ENCODE data around the gene PRF1. TPM values are rescaled to one million over a fixed set of nuclear protein-coding genes. Genes with fewer than 3 reads are reported as not detected.

Gene PRF1
- total and polyA plus RNA-seq, 2 experiments from 2014 or later: 0.13 TPM; not detected in 1

- DNase-seq (ENCODE audit: low spot score) (no peak), ATAC-seq (no peak)
- Mint-ChIP-seq H3K27me3 (ENCODE audit: insufficient read depth, low read depth, poor library complexity) (peaks cover 8% of the 10 kb centered on the region), H3K9me3 (no peaks in the 10 kb centered on the region), H3K4me1 (no peaks in the 10 kb centered on the region), H3K36me3 (ENCODE audit: low read depth) (peaks cover 4% of the 10 kb centered on the region; the same call in 1 of the 3 replicates), H3K4me3 (no peak overlapping the region), H3K27ac (no peak overlapping the region)
- Histone ChIP-seq H3K27ac (ENCODE audit: low read depth) (no peak overlapping the region), H2AFZ (no peak overlapping the region), H3K9me2 (ENCODE audit: insufficient read depth) (no peaks in the 10 kb centered on the region), H3K4me2 (no peak overlapping the region), H3K4me3 (no peak overlapping the region), H3K4me1 (ENCODE audit: insufficient read depth) (no peaks in the 10 kb centered on the region), H4K20me1 (replicated peaks; ENCODE audit: insufficient read depth) (no peaks in the 10 kb centered on the region), H3K27me3 (ENCODE audit: insufficient read depth) (no peaks in the 10 kb centered on the region), H3K36me3 (ENCODE audit: insufficient read depth) (no peaks in the 10 kb centered on the region), H3K79me2 (replicated peaks; ENCODE audit: insufficient read depth) (no peaks in the 10 kb centered on the region), H3F3A (replicated peaks; ENCODE audit: low read depth) (no peaks in the 10 kb centered on the region)
- TF ChIP-seq NANOG (IDR thresholded peaks at IDR 0.05; ENCODE audit: borderline replicate concordance): no peak
- TF ChIP-seq ZNF114 (CRISPR knock-in tag; IDR thresholded peaks at IDR 0.05): no peak
- TF ChIP-seq, protein P1, sequence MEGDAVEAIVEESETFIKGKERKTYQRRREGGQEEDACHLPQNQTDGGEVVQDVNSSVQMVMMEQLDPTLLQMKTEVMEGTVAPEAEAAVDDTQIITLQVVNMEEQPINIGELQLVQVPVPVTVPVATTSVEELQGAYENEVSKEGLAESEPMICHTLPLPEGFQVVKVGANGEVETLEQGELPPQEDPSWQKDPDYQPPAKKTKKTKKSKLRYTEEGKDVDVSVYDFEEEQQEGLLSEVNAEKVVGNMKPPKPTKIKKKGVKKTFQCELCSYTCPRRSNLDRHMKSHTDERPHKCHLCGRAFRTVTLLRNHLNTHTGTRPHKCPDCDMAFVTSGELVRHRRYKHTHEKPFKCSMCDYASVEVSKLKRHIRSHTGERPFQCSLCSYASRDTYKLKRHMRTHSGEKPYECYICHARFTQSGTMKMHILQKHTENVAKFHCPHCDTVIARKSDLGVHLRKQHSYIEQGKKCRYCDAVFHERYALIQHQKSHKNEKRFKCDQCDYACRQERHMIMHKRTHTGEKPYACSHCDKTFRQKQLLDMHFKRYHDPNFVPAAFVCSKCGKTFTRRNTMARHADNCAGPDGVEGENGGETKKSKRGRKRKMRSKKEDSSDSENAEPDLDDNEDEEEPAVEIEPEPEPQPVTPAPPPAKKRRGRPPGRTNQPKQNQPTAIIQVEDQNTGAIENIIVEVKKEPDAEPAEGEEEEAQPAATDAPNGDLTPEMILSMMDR (conservative IDR thresholded peaks at IDR 0.05; ENCODE audit: low read depth in 2 of 2): no peak
- TF ChIP-seq STAT1 (IDR thresholded peaks at IDR 0.05; ENCODE audit: unreplicated experiment): no peak
- TF ChIP-seq JUNB (IDR thresholded peaks at IDR 0.05; ENCODE audit: unreplicated experiment): no peak
- no peak for TF ChIP-seq EZH2phosphoT487 (IDR thresholded peaks at IDR 0.05; ENCODE audit: unreplicated experiment)
- no peak for TF ChIP-seq ZNF331 (CRISPR knock-in tag; IDR thresholded peaks at IDR 0.05; ENCODE audit: low read depth)
- TF ChIP-seq, protein P2, sequence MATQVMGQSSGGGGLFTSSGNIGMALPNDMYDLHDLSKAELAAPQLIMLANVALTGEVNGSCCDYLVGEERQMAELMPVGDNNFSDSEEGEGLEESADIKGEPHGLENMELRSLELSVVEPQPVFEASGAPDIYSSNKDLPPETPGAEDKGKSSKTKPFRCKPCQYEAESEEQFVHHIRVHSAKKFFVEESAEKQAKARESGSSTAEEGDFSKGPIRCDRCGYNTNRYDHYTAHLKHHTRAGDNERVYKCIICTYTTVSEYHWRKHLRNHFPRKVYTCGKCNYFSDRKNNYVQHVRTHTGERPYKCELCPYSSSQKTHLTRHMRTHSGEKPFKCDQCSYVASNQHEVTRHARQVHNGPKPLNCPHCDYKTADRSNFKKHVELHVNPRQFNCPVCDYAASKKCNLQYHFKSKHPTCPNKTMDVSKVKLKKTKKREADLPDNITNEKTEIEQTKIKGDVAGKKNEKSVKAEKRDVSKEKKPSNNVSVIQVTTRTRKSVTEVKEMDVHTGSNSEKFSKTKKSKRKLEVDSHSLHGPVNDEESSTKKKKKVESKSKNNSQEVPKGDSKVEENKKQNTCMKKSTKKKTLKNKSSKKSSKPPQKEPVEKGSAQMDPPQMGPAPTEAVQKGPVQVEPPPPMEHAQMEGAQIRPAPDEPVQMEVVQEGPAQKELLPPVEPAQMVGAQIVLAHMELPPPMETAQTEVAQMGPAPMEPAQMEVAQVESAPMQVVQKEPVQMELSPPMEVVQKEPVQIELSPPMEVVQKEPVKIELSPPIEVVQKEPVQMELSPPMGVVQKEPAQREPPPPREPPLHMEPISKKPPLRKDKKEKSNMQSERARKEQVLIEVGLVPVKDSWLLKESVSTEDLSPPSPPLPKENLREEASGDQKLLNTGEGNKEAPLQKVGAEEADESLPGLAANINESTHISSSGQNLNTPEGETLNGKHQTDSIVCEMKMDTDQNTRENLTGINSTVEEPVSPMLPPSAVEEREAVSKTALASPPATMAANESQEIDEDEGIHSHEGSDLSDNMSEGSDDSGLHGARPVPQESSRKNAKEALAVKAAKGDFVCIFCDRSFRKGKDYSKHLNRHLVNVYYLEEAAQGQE (IDR thresholded peaks at IDR 0.05; ENCODE audit: unreplicated experiment): no peak
- TF ChIP-seq CREB1 (CRISPR knock-in tag; IDR thresholded peaks at IDR 0.05; ENCODE audit: low read depth): no peak
- no peak for TF ChIP-seq EZH2 (IDR thresholded peaks at IDR 0.05; ENCODE audit: low read depth, unreplicated experiment)
- TF ChIP-seq POLR2AphosphoS5 (IDR thresholded peaks at IDR 0.05; ENCODE audit: low read depth): no peak
- TF ChIP-seq, protein P3, sequence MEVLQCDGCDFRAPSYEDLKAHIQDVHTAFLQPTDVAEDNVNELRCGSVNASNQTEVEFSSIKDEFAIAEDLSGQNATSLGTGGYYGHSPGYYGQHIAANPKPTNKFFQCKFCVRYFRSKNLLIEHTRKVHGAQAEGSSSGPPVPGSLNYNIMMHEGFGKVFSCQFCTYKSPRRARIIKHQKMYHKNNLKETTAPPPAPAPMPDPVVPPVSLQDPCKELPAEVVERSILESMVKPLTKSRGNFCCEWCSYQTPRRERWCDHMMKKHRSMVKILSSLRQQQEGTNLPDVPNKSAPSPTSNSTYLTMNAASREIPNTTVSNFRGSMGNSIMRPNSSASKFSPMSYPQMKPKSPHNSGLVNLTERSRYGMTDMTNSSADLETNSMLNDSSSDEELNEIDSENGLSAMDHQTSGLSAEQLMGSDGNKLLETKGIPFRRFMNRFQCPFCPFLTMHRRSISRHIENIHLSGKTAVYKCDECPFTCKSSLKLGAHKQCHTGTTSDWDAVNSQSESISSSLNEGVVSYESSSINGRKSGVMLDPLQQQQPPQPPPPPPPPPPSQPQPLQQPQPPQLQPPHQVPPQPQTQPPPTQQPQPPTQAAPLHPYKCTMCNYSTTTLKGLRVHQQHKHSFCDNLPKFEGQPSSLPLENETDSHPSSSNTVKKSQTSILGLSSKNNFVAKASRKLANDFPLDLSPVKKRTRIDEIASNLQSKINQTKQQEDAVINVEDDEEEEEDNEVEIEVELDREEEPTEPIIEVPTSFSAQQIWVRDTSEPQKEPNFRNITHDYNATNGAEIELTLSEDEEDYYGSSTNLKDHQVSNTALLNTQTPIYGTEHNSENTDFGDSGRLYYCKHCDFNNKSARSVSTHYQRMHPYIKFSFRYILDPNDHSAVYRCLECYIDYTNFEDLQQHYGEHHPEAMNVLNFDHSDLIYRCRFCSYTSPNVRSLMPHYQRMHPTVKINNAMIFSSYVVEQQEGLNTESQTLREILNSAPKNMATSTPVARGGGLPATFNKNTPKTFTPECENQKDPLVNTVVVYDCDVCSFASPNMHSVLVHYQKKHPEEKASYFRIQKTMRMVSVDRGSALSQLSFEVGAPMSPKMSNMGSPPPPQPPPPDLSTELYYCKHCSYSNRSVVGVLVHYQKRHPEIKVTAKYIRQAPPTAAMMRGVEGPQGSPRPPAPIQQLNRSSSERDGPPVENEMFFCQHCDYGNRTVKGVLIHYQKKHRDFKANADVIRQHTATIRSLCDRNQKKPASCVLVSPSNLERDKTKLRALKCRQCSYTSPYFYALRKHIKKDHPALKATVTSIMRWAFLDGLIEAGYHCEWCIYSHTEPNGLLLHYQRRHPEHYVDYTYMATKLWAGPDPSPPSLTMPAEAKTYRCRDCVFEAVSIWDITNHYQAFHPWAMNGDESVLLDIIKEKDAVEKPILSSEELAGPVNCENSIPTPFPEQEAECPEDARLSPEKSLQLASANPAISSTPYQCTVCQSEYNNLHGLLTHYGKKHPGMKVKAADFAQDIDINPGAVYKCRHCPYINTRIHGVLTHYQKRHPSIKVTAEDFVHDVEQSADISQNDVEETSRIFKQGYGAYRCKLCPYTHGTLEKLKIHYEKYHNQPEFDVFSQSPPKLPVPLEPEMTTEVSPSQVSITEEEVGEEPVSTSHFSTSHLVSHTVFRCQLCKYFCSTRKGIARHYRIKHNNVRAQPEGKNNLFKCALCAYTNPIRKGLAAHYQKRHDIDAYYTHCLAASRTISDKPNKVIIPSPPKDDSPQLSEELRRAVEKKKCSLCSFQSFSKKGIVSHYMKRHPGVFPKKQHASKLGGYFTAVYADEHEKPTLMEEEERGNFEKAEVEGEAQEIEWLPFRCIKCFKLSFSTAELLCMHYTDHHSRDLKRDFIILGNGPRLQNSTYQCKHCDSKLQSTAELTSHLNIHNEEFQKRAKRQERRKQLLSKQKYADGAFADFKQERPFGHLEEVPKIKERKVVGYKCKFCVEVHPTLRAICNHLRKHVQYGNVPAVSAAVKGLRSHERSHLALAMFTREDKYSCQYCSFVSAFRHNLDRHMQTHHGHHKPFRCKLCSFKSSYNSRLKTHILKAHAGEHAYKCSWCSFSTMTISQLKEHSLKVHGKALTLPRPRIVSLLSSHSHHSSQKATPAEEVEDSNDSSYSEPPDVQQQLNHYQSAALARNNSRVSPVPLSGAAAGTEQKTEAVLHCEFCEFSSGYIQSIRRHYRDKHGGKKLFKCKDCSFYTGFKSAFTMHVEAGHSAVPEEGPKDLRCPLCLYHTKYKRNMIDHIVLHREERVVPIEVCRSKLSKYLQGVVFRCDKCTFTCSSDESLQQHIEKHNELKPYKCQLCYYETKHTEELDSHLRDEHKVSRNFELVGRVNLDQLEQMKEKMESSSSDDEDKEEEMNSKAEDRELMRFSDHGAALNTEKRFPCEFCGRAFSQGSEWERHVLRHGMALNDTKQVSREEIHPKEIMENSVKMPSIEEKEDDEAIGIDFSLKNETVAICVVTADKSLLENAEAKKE (CRISPR knock-in tag; IDR thresholded peaks at IDR 0.05): no peak
- TF ChIP-seq, protein P4, sequence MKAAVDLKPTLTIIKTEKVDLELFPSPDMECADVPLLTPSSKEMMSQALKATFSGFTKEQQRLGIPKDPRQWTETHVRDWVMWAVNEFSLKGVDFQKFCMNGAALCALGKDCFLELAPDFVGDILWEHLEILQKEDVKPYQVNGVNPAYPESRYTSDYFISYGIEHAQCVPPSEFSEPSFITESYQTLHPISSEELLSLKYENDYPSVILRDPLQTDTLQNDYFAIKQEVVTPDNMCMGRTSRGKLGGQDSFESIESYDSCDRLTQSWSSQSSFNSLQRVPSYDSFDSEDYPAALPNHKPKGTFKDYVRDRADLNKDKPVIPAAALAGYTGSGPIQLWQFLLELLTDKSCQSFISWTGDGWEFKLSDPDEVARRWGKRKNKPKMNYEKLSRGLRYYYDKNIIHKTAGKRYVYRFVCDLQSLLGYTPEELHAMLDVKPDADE (IDR thresholded peaks at IDR 0.05): no peak
Observed at GRCh38 chr10:70568781-70569495, 33.6 kb downstream of the PRF1 start.
